B cell (primary cell): ENCODE data around the gene CYP26A1. TPM values are rescaled to one million over a fixed set of nuclear protein-coding genes. Genes with fewer than 3 reads are reported as not detected.

Experiments
- ATAC-seq: fragments of 200-7000 bp; cut with Tn5 transposase; one replicate; pipeline ENCODE4 v1.10.0; 2021; ENCODE audit warnings: low read depth, mild to moderate bottlenecking, moderate number of reproducible peaks, moderate library complexity
- CTCF ChIA-PET: fragments of 350-600 bp; sonication (Branson Sonifier 250); formaldehyde crosslinking; loops from one replicate; lab custom pipeline; 2021; ENCODE audit warnings: antibody characterized with exemption, inconsistent platforms; lab: Charles Lee
- POLR2A ChIA-PET: fragments of 350-600 bp; sonication (Branson Sonifier 250); formaldehyde crosslinking; loops from one replicate; lab custom pipeline; 2021; ENCODE audit warnings: antibody characterized with exemption; lab: Charles Lee
- DNase-seq: peaks from one replicate; pipeline ENCODE4 v3.0.0; 2013
- H2AFZ ChIP-seq: 2 replicates; pipeline ENCODE4 v1.6.1; 2012; ENCODE audit warnings: mild to moderate bottlenecking, low read depth, low read length; ENCODE audit not compliant: insufficient read depth, poor library complexity, severe bottlenecking
- H3K27ac ChIP-seq, 2 donors: 1 replicate in 1 of 2; 2 replicates in 1 of 2; pipeline ENCODE4 v1.5.1; 2012 to 2013; ENCODE audit warnings: low read length in 2 of 2, mild to moderate bottlenecking in 2 of 2, moderate library complexity in 1 of 2
- H3K27me3 ChIP-seq, 4 experiments: fragments of 200-600 bp in 1 of 4; sonication (generic) in 1 of 4; replicated peaks in 1 of 4; 1 replicate in 2 of 4; 2 replicates in 2 of 4; pipeline versions ENCODE4 v1.6.1 to v1.7.0; 2013 to 2016; ENCODE audit warnings: low read length in 3 of 4, mild to moderate bottlenecking in 2 of 4, mixed read lengths in 1 of 4, moderate library complexity in 1 of 4; ENCODE audit not compliant: insufficient read depth in 4 of 4, control insufficient read depth in 3 of 4; ENCODE audit errors: control extremely low read depth in 1 of 4
- H3K36me3 ChIP-seq, 2 experiments: replicated peaks in 1 of 2; 1 replicate in 1 of 2; 2 replicates in 1 of 2; pipeline versions ENCODE4 v1.6.1 to v1.7.1; 2013; ENCODE audit warnings: low read length in 1 of 2; ENCODE audit not compliant: insufficient read depth in 2 of 2, control insufficient read depth in 1 of 2; ENCODE audit errors: control extremely low read depth in 1 of 2, extremely low read depth in 1 of 2
- H3K4me1 ChIP-seq, 2 donors: fragments of 200-600 bp in 1 of 2; sonication (generic) in 1 of 2; 1 replicate in 1 of 2; 2 replicates in 1 of 2; pipeline versions ENCODE4 v1.5.1 to v1.6.1; 2013 to 2017; ENCODE audit warnings: low read length in 2 of 2; ENCODE audit not compliant: control insufficient read depth in 2 of 2, insufficient read depth in 2 of 2
- H3K4me2 ChIP-seq: replicated peaks from 2 replicates; pipeline ENCODE3; 2012; ENCODE audit warnings: mild to moderate bottlenecking, low read depth, low read length; ENCODE audit not compliant: poor library complexity, severe bottlenecking
- H3K4me3 ChIP-seq, 5 experiments: fragments of 200-600 bp in 1 of 5; sonication (generic) in 1 of 5; 1 replicate in 3 of 5; 2 replicates in 2 of 5; pipeline versions ENCODE4 v1.5.1 to v1.7.0; 2011 to 2016; ENCODE audit warnings: low read length in 4 of 5, mild to moderate bottlenecking in 4 of 5, low read depth in 2 of 5, control low read depth in 1 of 5, moderate library complexity in 1 of 5; ENCODE audit not compliant: insufficient read depth in 1 of 5; ENCODE audit errors: control extremely low read depth in 1 of 5, extremely low read depth in 1 of 5
- H3K79me2 ChIP-seq: fragments of 200-600 bp; sonication (generic); one replicate; pipeline ENCODE4 v1.6.0; 2016; ENCODE audit warnings: low read length; ENCODE audit not compliant: control insufficient read depth, insufficient read depth
- H3K9ac ChIP-seq: fragments of 200-600 bp; sonication (generic); 2 replicates; pipeline ENCODE4 v1.6.1; 2017; ENCODE audit warnings: mild to moderate bottlenecking, low read length, moderate library complexity
- H3K9me3 ChIP-seq, 3 donors: one replicate each; pipeline versions ENCODE4 v1.6.1 to v1.7.1; 2013; ENCODE audit warnings: low read length in 2 of 3; ENCODE audit not compliant: control insufficient read depth in 2 of 3, insufficient read depth in 1 of 3; ENCODE audit errors: control extremely low read depth in 1 of 3
- H4K20me1 ChIP-seq: 2 replicates; pipeline ENCODE4 v1.6.0; 2012; ENCODE audit warnings: mild to moderate bottlenecking, low read length; ENCODE audit not compliant: insufficient read depth, control insufficient read depth, poor library complexity, severe bottlenecking
- H3K27ac Mint-ChIP-seq: one replicate; pipeline ENCODE4 v1.8.0; 2021; ENCODE audit warnings: mixed read lengths
- H3K27me3 Mint-ChIP-seq: one replicate; pipeline ENCODE4 v1.8.0; 2021; ENCODE audit warnings: mixed read lengths
- H3K4me1 Mint-ChIP-seq: one replicate; pipeline ENCODE4 v1.8.0; 2021; ENCODE audit warnings: mixed read lengths
- H3K4me3 Mint-ChIP-seq: one replicate; pipeline ENCODE4 v1.8.0; 2021; ENCODE audit warnings: mixed read lengths
- H3K9me3 Mint-ChIP-seq: one replicate; pipeline ENCODE4 v1.8.0; 2022; ENCODE audit warnings: mixed read lengths; ENCODE audit not compliant: insufficient read depth
- CTCF ChIP-seq: fragments of 200-600 bp; IDR thresholded peaks from one replicate; pipeline ENCODE4 v1.8.0; 2022; ENCODE audit warnings: antibody characterized with exemption, mild to moderate bottlenecking
- EZH2 ChIP-seq: IDR thresholded peaks from 2 replicates; pipeline ENCODE4 v1.6.1; 2012; ENCODE audit warnings: borderline replicate concordance, low read depth, mild to moderate bottlenecking, moderate library complexity, low read length; ENCODE audit not compliant: insufficient read depth, poor library complexity, severe bottlenecking
- WGBS: methylation state at CpG from one replicate; pipeline ENCODE4 v1.1.5; 2013; ENCODE audit warnings: missing lambda C conversion rate; ENCODE audit not compliant: insufficient coverage; 5-methylcytosine and 5-hydroxymethylcytosine counted together
- intact Hi-C: fragments of 100-400 bp; cut with micrococcal nuclease; formaldehyde crosslinking; loops from one replicate; pipeline ENCODE4 v1.10.0; 2022
- polyA plus RNA-seq: library from polyadenylated mRNA; depleted of rRNA; stranded (reverse); fragments of >200 nt; gene quantifications from 2 replicates; pipeline ENCODE4 v1.2.3, GENCODE V29; 2012
- total RNA-seq, 2 donors: library from RNA; stranded (reverse); fragments of 120-200 nt in 1 of 2; gene quantifications; 1 replicate in 1 of 2; 2 replicates in 1 of 2; pipeline versions ENCODE4 v1.2.3 to v1.2.4, GENCODE V29; 2013 to 2022

CYP26A1 gene
- total and polyA plus RNA-seq, 2 donors (not counting 1 experiment from before 2014, with no cell fraction given), result not detected

- Mint-ChIP-seq H3K4me1 (peaks cover 31% of the 10 kb centered on the region), H3K27ac (no peak overlapping the region), H3K4me3 (no peak overlapping the region), H3K9me3 (peaks cover 3% of the 10 kb centered on the region), H3K27me3 (no peaks in the 10 kb centered on the region)
- H3K9ac ChIP-seq, result no peak overlapping the region
- 100% methylated on average over 2 of the region's 2 CpGs for WGBS
- H3K27ac ChIP-seq, result no peak overlapping the region
- DNase-seq (no peak), ATAC-seq (no peak)
- CTCF ChIA-PET, result no interaction called here
- H3K4me1 ChIP-seq, result peaks cover 33 to 34% of the 10 kb centered on the region in 2 donors
- no peaks in the 10 kb centered on the region for H3K79me2 ChIP-seq
- peaks cover 2 to 23% (median 15%) of the 10 kb centered on the region in 3 donors for H3K9me3 ChIP-seq
- no peak for TF ChIP-seq CTCF
- no peak for TF ChIP-seq EZH2
- no peak overlapping the region for H3K4me2 ChIP-seq
- no peaks in the 10 kb centered on the region for H3K27me3 ChIP-seq
- intact Hi-C loops, result no loop called here
- H4K20me1 ChIP-seq, result no peaks in the 10 kb centered on the region
- no peak overlapping the region for H3K4me3 ChIP-seq
- no peak overlapping the region for H2AFZ ChIP-seq
- POLR2A ChIA-PET, result no interaction called here
- H3K36me3 ChIP-seq, result no peaks in the 10 kb centered on the region
Measured at GRCh38 chr10:93125966-93126365, 52.3 kb downstream of the CYP26A1 start.

- H3K4me2 ChIP-seq, result no peak overlapping the region
- Mint-ChIP-seq H3K4me1 (peaks cover 31% of the 10 kb centered on the region), H3K9me3 (peaks cover 3% of the 10 kb centered on the region), H3K27ac (no peak overlapping the region), H3K4me3 (no peak overlapping the region), H3K27me3 (peaks cover 3% of the 10 kb centered on the region)
- H3K27ac ChIP-seq, result no peak overlapping the region
- CTCF ChIA-PET, result interaction anchor here (0.6 kb wide), 1 partner anchor 129 kb away, joined by 3 read pairs; no protein-coding TSS in a partner anchor
- H3K9ac ChIP-seq, result no peak overlapping the region
- no peaks in the 10 kb centered on the region for H4K20me1 ChIP-seq
- intact Hi-C loops, result no loop called here
- no peaks in the 10 kb centered on the region for H3K36me3 ChIP-seq
- WGBS, result no CpG with 5 or more reads among the region's 2 CpGs
- H2AFZ ChIP-seq, result no peak overlapping the region
- H3K9me3 ChIP-seq, result peaks cover 2 to 23% (median 15%) of the 10 kb centered on the region in 3 donors
- DNase-seq (no peak), ATAC-seq (no peak)
- no peaks in the 10 kb centered on the region for H3K27me3 ChIP-seq
- POLR2A ChIA-PET, result no interaction called here
- peaks cover 33 to 34% of the 10 kb centered on the region in 2 donors for H3K4me1 ChIP-seq
- H3K79me2 ChIP-seq, result no peaks in the 10 kb centered on the region
- no peak overlapping the region for H3K4me3 ChIP-seq
- peak; percentile 36 for TF ChIP-seq CTCF
- no peak for TF ChIP-seq EZH2
Measured at GRCh38 chr10:93126483-93127052, 52.9 kb downstream of the CYP26A1 start.

Other genes starting within 250 kb of the CYP26A1 start
- gene EXOC6, start 225.4 kb upstream of the CYP26A1 start, total RNA-seq, result 22.6 and 25.6 TPM in 2 replicates
- 7.9 and 13.8 TPM in 2 replicates for gene EXOC6, start 225.4 kb upstream of the CYP26A1 start, polyA plus RNA-seq
- 0.19 and 0.57 TPM in 2 replicates for gene CYP26C1, start 13.1 kb upstream of the CYP26A1 start, total RNA-seq
- 0.01 and 0.03 TPM in 2 replicates for gene CYP26C1, start 13.1 kb upstream of the CYP26A1 start, polyA plus RNA-seq